HG03108 (cell line): ENCODE measurements around the gene MMAA.
"Not testable (repeated sequence)": the region's sequence is repeated elsewhere in the genome, so short reads cannot be mapped to it uniquely, and the experiment has no call there.

Experiments
- ATAC-seq: cut with Tn5 transposase; IDR thresholded peaks from one replicate; pipeline ENCODE4 v1.9.1; 2021; ENCODE audit warnings: moderate library complexity; ENCODE audit not compliant: unreplicated experiment

MMAA gene

GRCh38 chr4:145618932-145619638 lies at the start of gene MMAA:
TSS of gene MMAA (plus strand) at chr4:145619385. CDS start at chr4:145639140, 19,755 bp downstream.
- peak; percentile 83 for ATAC-seq

GRCh38 chr4:145574546-145574945 lies 44.6 kb upstream of the MMAA start:
- ATAC-seq = not testable (repeated sequence)

- ATAC-seq = no peak
Observed at GRCh38 chr4:145580906-145581305, 38.3 kb upstream of the MMAA start.

GRCh38 chr4:145583191-145584055 lies 35.8 kb upstream of the MMAA start:
- no peak for ATAC-seq

- no peak for ATAC-seq
Observed at GRCh38 chr4:145587088-145587754, 32.0 kb upstream of the MMAA start.

GRCh38 chr4:145589381-145589780 lies 29.8 kb upstream of the MMAA start:
- not testable (repeated sequence) for ATAC-seq

- ATAC-seq = no peak
Observed at GRCh38 chr4:145589916-145590702, 29.1 kb upstream of the MMAA start.

GRCh38 chr4:145602129-145602760 lies 16.9 kb upstream of the MMAA start:
- no peak for ATAC-seq

GRCh38 chr4:145605941-145606340 lies 13.2 kb upstream of the MMAA start:
- ATAC-seq = no peak

GRCh38 chr4:145609481-145610427 lies 9.4 kb upstream of the MMAA start:
- no peak for ATAC-seq

GRCh38 chr4:145613566-145614232 lies 5.5 kb upstream of the MMAA start:
- ATAC-seq = peak; percentile 55

GRCh38 chr4:145614233-145614610 lies 5.0 kb upstream of the MMAA start:
- no peak for ATAC-seq

- no peak for ATAC-seq
Observed at GRCh38 chr4:145618210-145618931, 814 bp upstream of the MMAA start.

GRCh38 chr4:145619639-145619996 lies 433 bp downstream of the MMAA start:
- peak; percentile 39 for ATAC-seq

GRCh38 chr4:145622067-145622466 lies 2.9 kb downstream of the MMAA start:
- ATAC-seq = not testable (repeated sequence)

- ATAC-seq = peak; percentile 24
Observed at GRCh38 chr4:145623831-145624230, 4.6 kb downstream of the MMAA start.

GRCh38 chr4:145625677-145626622 lies 6.8 kb downstream of the MMAA start:
- no peak for ATAC-seq
